K562 (cell line): ENCODE results near the gene CCNO. TPM values are rescaled to one million over a fixed set of nuclear protein-coding genes. Genes with fewer than 3 reads are reported as not detected.

Experiments
- ATAC-seq: fragments of 200-7000 bp; cut with Tn5 transposase; 3 replicates; pipeline ENCODE4 v1.9.1; 2020; ENCODE audit warnings: moderate library complexity
- BruUV-seq: library from RNA; stranded (reverse); fragments of 400-500 nt; replicated peaks from 2 replicates; lab custom pipeline; 2021; lab: Mats Ljungman, UMichigan
- CTCF ChIA-PET: fragments of 300-600 bp; formaldehyde crosslinking; extraction: SDS; loops from one replicate; lab custom pipeline; 2021; ENCODE audit warnings: low intra/inter-chr PET ratio; lab: Yijun Ruan, JAX
- POLR2A ChIA-PET: fragments of 300-600, 350-650 bp; sonication (Branson Sonifier 250); formaldehyde crosslinking; extraction: SDS; loops from one replicate; lab custom pipeline; 2021; ENCODE audit warnings: antibody characterized with exemption, inconsistent platforms; lab: Yijun Ruan, JAX
- DNase-seq, 4 experiments: peaks; one replicate each; pipeline versions ENCODE4 v3.0.0 to v3.0.0-alpha.2; 2011 to 2018; ENCODE audit warnings: low spot score in 3 of 4, mixed read lengths in 3 of 4; ENCODE audit errors: extremely low read depth in 1 of 4
- FAIRE-seq: peaks from 2 replicates; lab custom pipeline; 2011; peaks lifted over from hg19 to GRCh38; lab: Jason Lieb, UNC
- H2AFZ ChIP-seq: 2 replicates; pipeline ENCODE4 v1.6.0; 2011; ENCODE audit warnings: low read depth, low read length, control low read depth, inconsistent platforms
- H3K27ac ChIP-seq: fragments of 200-600 bp; 3 replicates; pipeline ENCODE4 v1.8.0; 2011; ENCODE audit warnings: low read depth, mild to moderate bottlenecking, control low read depth, inconsistent platforms, low read length, moderate library complexity, mixed read lengths; ENCODE audit errors: extremely low read depth
- H3K27me3 ChIP-seq, 2 experiments: fragments of 300-600 bp in 1 of 2; 2 replicates in 1 of 2; 3 replicates in 1 of 2; pipeline versions ENCODE4 v1.6.0 to v1.8.0; 2011; ENCODE audit warnings: inconsistent platforms in 2 of 2, low read length in 2 of 2, mild to moderate bottlenecking in 1 of 2, mixed read lengths in 1 of 2, moderate library complexity in 1 of 2; ENCODE audit not compliant: control insufficient read depth in 2 of 2, insufficient read depth in 2 of 2
- H3K36me3 ChIP-seq: fragments of 300-600 bp; 3 replicates; pipeline ENCODE4 v1.8.0; 2011; ENCODE audit warnings: mild to moderate bottlenecking, low read length, inconsistent platforms; ENCODE audit not compliant: control insufficient read depth, insufficient read depth
- H3K4me1 ChIP-seq, 2 experiments: fragments of 200-600 bp in 1 of 2; replicated peaks in 1 of 2; 2 replicates in 1 of 2; 3 replicates in 1 of 2; pipeline versions ENCODE4 v1.5.1 to v1.8.0; 2011; ENCODE audit warnings: inconsistent platforms in 2 of 2, low read length in 2 of 2, mild to moderate bottlenecking in 1 of 2, mixed read lengths in 1 of 2, moderate library complexity in 1 of 2; ENCODE audit not compliant: control insufficient read depth in 2 of 2, insufficient read depth in 2 of 2
- H3K4me2 ChIP-seq: 2 replicates; pipeline ENCODE4 v1.6.1; 2011; ENCODE audit warnings: low read length, control low read depth, inconsistent platforms, mixed read lengths; ENCODE audit not compliant: insufficient read depth
- H3K4me3 ChIP-seq: fragments of 200-600 bp; sonication (generic), shearing (Covaris generic); 2 replicates; pipeline ENCODE4 v1.5.1; 2016; ENCODE audit warnings: control low read depth, inconsistent platforms
- H3K79me2 ChIP-seq: fragments of 200-600 bp; 3 replicates; pipeline ENCODE4 v1.8.0; 2011; ENCODE audit warnings: low read length, inconsistent platforms; ENCODE audit not compliant: control insufficient read depth, insufficient read depth
- H3K9ac ChIP-seq, 2 experiments: 2 replicates each; pipeline versions ENCODE4 v1.6.0 to v1.6.1; 2011; ENCODE audit warnings: low read depth in 2 of 2, low read length in 2 of 2, control low read depth in 1 of 2, inconsistent platforms in 1 of 2, mild to moderate bottlenecking in 1 of 2, mixed read lengths in 1 of 2; ENCODE audit not compliant: insufficient read depth in 1 of 2
- H3K9me1 ChIP-seq: one replicate; pipeline ENCODE4 v1.6.0; 2011; ENCODE audit warnings: inconsistent platforms, mild to moderate bottlenecking, low read length, moderate library complexity; ENCODE audit not compliant: control insufficient read depth, insufficient read depth
- H3K9me3 ChIP-seq: replicated peaks from 2 replicates; pipeline ENCODE4 v1.5.1; 2011; ENCODE audit warnings: low read depth, low read length, inconsistent platforms; ENCODE audit not compliant: control insufficient read depth, insufficient read depth
- H4K20me1 ChIP-seq: replicated peaks from 2 replicates; pipeline ENCODE4 v1.6.1; 2011; ENCODE audit warnings: low read length, inconsistent platforms, mixed read lengths; ENCODE audit not compliant: control insufficient read depth, insufficient read depth
- ADNP ChIP-seq: fragments of 200-800 bp; sonication (Bioruptor generic); IDR thresholded peaks from 2 replicates; pipeline ENCODE4 v1.6.1; 2016; ENCODE audit warnings: missing genetic modification characterization, missing compliant biosample characterization
- E2F6 ChIP-seq, 2 experiments: IDR thresholded peaks; 2 replicates each; pipeline ENCODE4 v1.6.1; 2011; ENCODE audit warnings: borderline replicate concordance in 1 of 2, control low read depth in 1 of 2, low read depth in 1 of 2, low read length in 1 of 2, mild to moderate bottlenecking in 1 of 2, mixed read lengths in 1 of 2, moderate library complexity in 1 of 2; ENCODE audit not compliant: insufficient read depth in 1 of 2, insufficient read length in 1 of 2, poor library complexity in 1 of 2, severe bottlenecking in 1 of 2; ENCODE audit errors: extremely low read depth in 1 of 2
- EP300 ChIP-seq: IDR thresholded peaks from 2 replicates; pipeline ENCODE4 v1.6.1; 2012; ENCODE audit warnings: low read length, improper control_type of control experiment
- ETS2 ChIP-seq: IDR thresholded peaks from 2 replicates; pipeline ENCODE4 v1.6.1; 2016; ENCODE audit warnings: borderline replicate concordance, missing genetic modification characterization, mild to moderate bottlenecking, moderate library complexity, missing compliant biosample characterization; ENCODE audit not compliant: poor library complexity, severe bottlenecking
- FOXA1 ChIP-seq: fragments of 450-650 bp; IDR thresholded peaks from 2 replicates; pipeline ENCODE4 v1.6.1; 2016; ENCODE audit warnings: mild to moderate bottlenecking, borderline replicate concordance
- HEY1 ChIP-seq: fragments of 250-450 bp; sonication (Bioruptor Pico); IDR thresholded peaks from 2 replicates; pipeline ENCODE4 v1.5.0; 2020; ENCODE audit warnings: mild to moderate bottlenecking, moderate library complexity, borderline replicate concordance
- RBBP5 ChIP-seq: fragments of 200-600 bp; sonication (generic); IDR thresholded peaks from 2 replicates; pipeline ENCODE4 v1.6.1; 2012; ENCODE audit warnings: borderline replicate concordance, mild to moderate bottlenecking, low read length, control low read depth, inconsistent platforms; ENCODE audit not compliant: insufficient read depth, poor library complexity, severe bottlenecking
- ZNF609 ChIP-seq: sonication (generic); formaldehyde crosslinking; IDR thresholded peaks from 2 replicates; pipeline ENCODE4 v1.8.1; 2023; ENCODE audit warnings: missing genetic modification reagents, mild to moderate bottlenecking, borderline replicate concordance
- ZNF668 ChIP-seq: fragments of 250-450 bp; sonication (Bioruptor Pico); IDR thresholded peaks from 2 replicates; pipeline ENCODE4 v1.8.0; 2022; ENCODE audit warnings: mild to moderate bottlenecking, inconsistent platforms
- WGBS: fragments of 100-300 bp; shearing (Covaris generic); methylation state at CpG from one replicate; pipeline ENCODE4 v1.1.6; 2016; ENCODE audit warnings: low coverage, mixed read lengths; ENCODE audit not compliant: insufficient coverage; ENCODE audit errors: missing lambda C conversion rate; 5-methylcytosine and 5-hydroxymethylcytosine counted together
- in situ Hi-C: fragments of 300-500 bp; cut with MboI; formaldehyde crosslinking; loops from 4 replicates; pipeline ENCODE4 v1.15.0; 2018; ENCODE audit warnings: inconsistent platforms, mixed read lengths
- intact Hi-C: fragments of 100-400 bp; cut with micrococcal nuclease; formaldehyde crosslinking; loops from 2 replicates; pipeline ENCODE4 v1.14.2; 2022
- polyA plus RNA-seq, 8 experiments: library from polyadenylated mRNA; depleted of rRNA in 4 of 8; stranded (reverse) in 5 of 8; unstranded in 3 of 8; fragments of >200 nt; fragmentation: Nextera tagmentation in 2 of 8; fragmentation: Illumina TruSeq in 1 of 8; extraction: Ambion mirVana in 2 of 8; extraction: Trizol in 1 of 8; gene quantifications; 2 replicates each; pipeline versions ENCODE4 v1.2.1 to v1.2.3, GENCODE V29; 2011 to 2014; ENCODE audit warnings: inconsistent platforms in 1 of 8, missing spikeins in 1 of 8
- total RNA-seq, 7 experiments: library from RNA; depleted of rRNA in 6 of 7; stranded (reverse); fragments of >200 nt in 6 of 7; fragmentation: Illumina TruSeq in 2 of 7; extraction: Trizol in 2 of 7; gene quantifications; 2 replicates each; pipeline versions ENCODE4 v1.2.1 to v1.2.3, GENCODE V29; 2011 to 2021; ENCODE audit warnings: low replicate concordance in 1 of 7
- TF ChIP-seq, protein P1 (sequence below), 2 experiments: fragments of 450-650 bp in 1 of 2; sonication (generic) in 1 of 2; formaldehyde crosslinking; conservative IDR thresholded peaks; 2 replicates each; pipeline versions ENCODE4 v1.4.0 to v1.8.1; 2020 to 2022; ENCODE audit warnings: mild to moderate bottlenecking in 1 of 2, missing genetic modification reagents in 1 of 2

The CCNO gene
- total and polyA plus RNA-seq, 9 of the 15 experiments (the other 6 are each of a cell fraction or from before 2014, with no cell fraction given) = 0.08 to 3.1 (median 0.29) TPM

- in situ Hi-C loops (no loop called here), intact Hi-C loops (loop anchor here (2.0 to 5.0 kb wide), 3 partner anchors 54 to 465 kb away; partner anchors contain the start of genes CDC20B, DHX29 and MTREX)
- Histone ChIP-seq H3K9ac (peak overlapping the region; percentile 82 to 89), H3K27ac (peak overlapping the region; percentile 55; the same call in 1 of the 3 replicates), H3K4me3 (peak overlapping the region; percentile 71), H4K20me1 (no peaks in the 10 kb centered on the region), H3K9me1 (peaks cover 3% of the 10 kb centered on the region), H2AFZ (peak overlapping the region; percentile 99), H3K27me3 (peaks cover 9 to 12% of the 10 kb centered on the region in 2 experiments; a peak in 4 of 5 replicates), H3K4me2 (peak overlapping the region; percentile 89), H3K36me3 (no peaks in the 10 kb centered on the region), H3K9me3 (no peaks in the 10 kb centered on the region), H3K4me1 (peaks cover 6 to 25% of the 10 kb centered on the region in 2 experiments; a peak in 3 of 5 replicates), H3K79me2 (no peaks in the 10 kb centered on the region)
- peak; percentile 93 for ATAC-seq
- BruUV-seq = no TSS peak
- ChIA-PET POLR2A (interaction anchor here (0.7 to 0.9 kb wide), 2 partner anchors 13 to 81 kb away, joined by 3 read pairs; no protein-coding TSS in a partner anchor), CTCF (interaction anchor here (1.9 kb wide), 1 partner anchor 466 kb away, joined by 6 read pairs; no protein-coding TSS in a partner anchor)
- 6% methylated on average over 40 of the region's 54 CpGs for WGBS
- peak; percentile 80 for FAIRE-seq
- peak; percentile 83 to 90 (median 88) for DNase-seq
- TF ChIP-seq, protein P1, sequence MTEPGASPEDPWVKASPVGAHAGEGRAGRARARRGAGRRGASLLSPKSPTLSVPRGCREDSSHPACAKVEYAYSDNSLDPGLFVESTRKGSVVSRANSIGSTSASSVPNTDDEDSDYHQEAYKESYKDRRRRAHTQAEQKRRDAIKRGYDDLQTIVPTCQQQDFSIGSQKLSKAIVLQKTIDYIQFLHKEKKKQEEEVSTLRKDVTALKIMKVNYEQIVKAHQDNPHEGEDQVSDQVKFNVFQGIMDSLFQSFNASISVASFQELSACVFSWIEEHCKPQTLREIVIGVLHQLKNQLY (CRISPR knock-in tag; conservative IDR thresholded peaks at IDR 0.05) = no peak; a peak in 1 of 4 replicates
- TF ChIP-seq FOXA1 (no peak), ADNP (tag) (no peak), EP300 (no peak), E2F6 (IDR thresholded peaks at IDR 0.05; ENCODE audit: borderline replicate concordance in 1 of 2, extremely low read depth in 1 of 2, insufficient read depth in 1 of 2, insufficient read length in 1 of 2, low read depth in 1 of 2, low read length in 1 of 2, poor library complexity in 1 of 2, severe bottlenecking in 1 of 2) (peak in 1 of 2 experiments; percentile 91), ZNF609 (CRISPR knock-in tag) (no peak), ZNF668 (CRISPR knock-in tag) (no peak), ETS2 (tag) (no peak), RBBP5 (no peak), HEY1 (CRISPR knock-in tag) (no peak)
These were observed 7.1 kb downstream of the CCNO start for GRCh38 chr5:55226027-55226933.
